ENCODE measurements around the gene CAPN9.
A peak's percentile ranks its signal among the peaks of the same experiment; 100 is the strongest.

The CAPN9 gene

DNA sequence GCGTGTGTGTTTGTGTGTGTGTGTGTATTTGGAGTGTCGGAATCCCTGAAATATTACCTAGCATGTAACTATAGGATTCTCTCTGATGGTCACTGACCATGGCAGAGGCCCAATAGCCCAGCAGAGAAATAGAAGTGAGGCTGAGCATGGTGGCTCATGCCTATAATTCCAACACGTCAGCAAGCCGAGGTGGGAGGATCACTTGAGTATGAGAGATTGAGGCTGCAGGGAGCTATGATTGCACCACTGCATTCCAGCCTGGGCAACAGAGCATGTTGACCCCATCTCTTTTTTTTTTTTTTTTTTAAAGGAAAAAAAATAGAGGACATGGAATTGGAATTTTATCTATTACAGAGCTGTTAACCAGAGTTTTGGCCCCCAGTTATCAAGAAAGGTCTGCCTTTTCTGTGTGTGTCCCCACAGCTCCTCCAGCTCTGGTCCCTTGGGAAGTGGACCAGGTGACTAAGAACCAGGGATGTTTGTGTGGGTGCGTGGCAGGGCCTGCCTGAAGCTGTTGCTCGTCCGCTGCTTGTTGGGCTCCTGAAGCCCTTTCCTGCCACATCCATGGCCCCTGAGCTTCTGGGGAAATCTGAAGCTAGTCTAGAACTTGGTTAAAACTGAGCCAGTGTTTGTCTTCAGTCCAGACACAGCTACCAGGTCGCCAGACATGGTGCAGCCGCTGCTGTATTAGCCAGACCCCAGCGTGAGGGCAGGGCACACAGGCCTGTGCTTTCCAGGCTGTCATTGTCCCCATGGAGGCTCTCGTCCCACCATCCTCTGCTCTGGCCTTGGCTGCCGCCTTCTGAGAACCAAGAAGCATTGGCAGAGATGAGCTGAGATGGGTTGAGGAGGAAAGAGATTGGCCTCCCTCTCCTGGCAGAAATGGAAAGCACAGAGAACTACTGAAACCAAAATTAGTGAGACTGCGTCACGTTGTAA, 25.5 kb downstream of the CAPN9 start:
- DNase-seq: peak; percentile 69 to 94

DNA sequence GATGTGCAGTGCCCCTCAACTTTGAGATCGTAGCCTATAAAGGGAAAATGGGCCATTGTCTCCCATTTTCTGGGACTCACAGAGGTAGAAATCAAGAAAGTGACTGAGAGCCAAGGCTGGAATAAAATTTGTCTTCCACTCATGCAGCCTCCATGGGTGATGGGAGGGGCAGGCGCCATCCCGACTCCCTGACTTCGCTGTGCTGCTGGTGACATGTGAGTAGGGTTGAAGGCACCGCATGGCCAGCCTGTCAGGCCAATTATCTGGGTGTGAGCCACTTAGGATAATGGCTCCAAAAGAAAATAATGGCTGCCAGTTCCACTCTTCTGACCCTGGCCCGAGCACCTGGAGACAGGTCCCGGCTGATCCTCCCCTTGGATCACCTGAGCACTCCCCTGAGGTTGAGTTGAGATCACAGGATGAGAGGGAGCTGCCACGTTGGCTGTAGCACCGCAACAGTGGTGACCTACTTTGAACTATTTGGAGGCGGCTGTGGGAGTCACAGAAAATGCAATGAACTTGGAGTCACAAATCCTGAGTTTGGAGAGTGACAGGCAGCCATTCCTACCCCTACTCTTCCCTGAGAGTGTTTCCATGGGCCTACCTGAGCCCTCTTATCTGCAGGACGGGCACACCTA, 26.3 kb downstream of the CAPN9 start:
- no peak for DNase-seq

DNA sequence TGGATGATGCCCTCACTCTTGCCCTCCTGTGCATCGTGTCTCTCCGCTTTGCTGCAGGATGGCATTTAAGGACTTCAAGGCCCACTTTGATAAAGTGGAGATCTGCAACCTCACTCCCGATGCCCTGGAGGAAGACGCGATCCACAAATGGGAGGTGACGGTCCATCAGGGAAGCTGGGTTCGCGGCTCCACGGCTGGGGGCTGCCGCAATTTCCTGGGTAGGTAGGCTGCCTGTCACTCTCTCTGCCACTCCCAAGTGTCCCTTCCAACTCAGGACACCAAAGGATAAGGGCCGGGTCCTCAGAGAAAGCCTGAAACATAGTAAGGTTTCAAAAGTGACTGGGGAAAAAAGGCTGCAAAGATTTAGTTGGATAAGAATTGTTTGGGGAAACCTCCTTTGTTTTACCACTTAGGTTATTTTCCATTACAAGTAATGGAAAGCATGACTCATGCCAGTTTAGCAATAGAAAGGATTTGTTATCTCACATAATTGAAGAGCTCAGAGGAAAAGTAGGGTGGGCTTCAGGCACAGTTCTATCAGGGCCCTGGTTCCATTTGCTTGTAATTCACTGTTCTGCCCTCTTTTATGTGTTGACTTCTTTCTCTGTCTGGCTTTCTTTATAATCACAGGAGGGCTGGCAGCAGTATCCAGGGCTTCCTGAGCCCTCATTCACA, 31.9 kb downstream of the CAPN9 start:
- DNase-seq: no peak

DNA sequence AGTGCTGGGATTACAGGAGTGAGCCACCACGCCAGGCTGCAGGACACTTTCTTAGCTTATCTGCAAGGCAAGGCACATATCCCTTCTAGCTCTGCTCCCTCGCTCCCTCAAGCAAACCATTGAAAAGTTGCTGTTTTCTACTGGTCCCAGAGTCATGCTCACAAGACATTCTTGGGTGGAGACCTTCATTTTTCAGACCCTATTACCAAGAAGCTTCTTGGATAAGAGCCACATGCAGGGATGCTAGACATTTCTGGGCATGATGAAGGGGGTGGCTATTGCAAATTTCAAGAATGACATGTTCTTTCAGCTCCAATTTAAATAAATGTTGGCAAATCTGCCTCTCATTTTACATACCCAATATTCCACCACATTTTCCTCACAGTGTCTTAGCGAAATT, 33.9 kb downstream of the CAPN9 start:
- no peak for DNase-seq

DNA sequence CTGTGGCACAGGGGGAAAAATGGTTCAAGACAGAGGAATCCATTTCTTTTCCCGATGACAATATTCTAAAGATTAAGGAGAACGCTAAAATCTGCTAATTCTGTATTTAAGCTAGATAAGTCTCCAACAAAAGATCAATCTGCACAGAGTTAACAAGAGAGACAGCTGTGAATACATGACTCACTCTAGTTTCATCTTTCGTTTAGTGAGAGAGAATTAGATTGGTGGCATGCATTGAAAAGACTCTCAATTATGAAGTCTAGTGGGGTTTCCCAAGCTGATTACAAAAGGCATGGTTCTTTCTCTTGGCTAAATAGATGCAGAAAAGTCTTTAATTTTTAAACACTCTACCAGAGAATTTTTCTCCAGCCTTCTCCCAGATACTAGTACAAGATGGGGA, 34.4 kb downstream of the CAPN9 start:
- peak in 1 of 2 donors; percentile 27 for DNase-seq

DNA sequence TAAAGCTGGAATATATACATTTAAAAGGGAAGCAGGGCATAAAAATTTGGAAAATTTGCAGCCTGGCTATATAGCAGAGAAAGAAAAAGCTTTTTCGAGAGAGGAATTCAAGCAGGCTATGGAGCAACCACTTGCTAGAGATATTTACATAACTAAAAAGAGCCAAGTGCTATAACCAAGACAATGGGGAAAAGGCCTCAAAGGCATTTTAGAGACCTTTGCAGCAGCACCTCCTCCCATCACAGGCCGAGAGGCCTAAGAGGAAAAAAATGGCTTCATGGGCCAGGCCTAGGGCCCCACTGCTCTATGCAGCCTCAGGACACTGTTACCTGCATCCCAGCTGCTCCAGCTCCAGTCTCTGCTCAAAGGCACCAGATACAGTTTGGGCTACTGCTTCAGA, 37.0 kb downstream of the CAPN9 start:
- DNase-seq: no peak

DNA sequence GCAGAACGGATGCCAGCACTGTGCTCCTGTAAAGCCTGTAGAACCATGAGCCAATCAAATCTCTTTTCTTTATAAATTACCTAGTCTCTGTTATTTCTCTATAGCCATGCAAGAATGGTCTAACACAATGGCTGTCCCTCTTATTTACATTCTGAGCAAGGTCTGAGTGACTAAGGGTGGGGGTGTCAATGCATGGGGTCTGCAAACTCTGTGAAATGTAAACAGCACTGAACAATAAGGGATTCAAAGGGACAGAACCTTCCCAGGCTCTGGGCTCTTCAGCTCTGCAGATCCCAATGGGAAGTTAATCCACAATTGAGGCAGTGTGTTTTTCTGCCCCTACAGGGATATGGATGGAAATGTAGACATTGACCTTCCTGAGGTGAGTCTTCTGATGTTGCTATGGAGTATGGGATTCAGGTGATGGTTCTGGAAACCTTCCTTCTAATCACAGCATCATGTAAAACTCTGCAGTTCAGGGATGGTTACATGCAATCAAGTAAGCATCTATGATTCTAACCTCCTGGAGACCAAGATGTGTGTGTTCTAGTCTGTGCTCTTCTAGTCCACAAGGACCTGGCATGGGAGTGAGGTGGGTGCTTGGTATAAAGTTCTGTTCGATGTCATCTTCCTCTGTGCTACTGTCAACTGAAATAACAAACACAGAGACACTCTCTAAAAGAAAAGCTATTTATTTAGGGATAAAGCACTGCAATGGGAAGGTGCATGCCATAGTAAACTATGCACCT, 38.6 kb downstream of the CAPN9 start:
- DNase-seq: no peak

DNA sequence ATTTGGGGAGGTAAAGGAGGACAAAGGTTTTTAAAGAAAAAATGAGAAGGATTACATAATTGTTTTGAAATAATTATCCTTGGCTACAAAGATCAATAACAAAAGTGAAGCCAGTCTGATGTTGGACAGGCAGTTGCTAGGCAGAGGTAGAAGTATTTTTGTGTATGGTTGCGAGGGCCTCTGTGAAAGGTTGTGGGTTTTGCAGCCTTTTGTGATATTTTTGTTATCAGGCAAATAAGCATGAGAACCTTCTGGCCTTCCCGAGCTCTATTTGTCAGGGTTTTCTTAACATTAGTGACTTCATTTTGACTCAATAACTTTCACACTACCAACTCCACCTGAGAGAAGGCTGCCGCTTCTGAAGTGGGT, 39.2 kb downstream of the CAPN9 start:
- no peak for DNase-seq

DNA sequence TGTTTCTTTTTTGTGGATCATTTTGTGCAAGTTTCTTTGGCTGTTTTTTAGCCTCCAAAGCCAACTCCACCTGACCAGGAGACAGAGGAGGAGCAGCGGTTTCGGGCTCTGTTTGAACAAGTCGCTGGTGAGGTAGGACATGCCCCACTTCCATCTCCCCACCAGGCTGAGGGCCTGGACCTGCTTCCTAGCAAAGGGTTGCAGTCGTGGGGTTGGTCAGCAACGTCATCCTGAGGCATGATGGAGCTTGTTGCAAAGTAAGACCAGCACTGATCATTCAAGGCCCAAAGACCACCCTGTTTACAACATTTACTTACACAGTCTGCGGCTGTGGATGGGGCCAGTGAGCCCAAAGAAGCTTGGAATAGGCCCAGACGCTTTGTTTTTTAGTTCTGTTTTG, 40.3 kb downstream of the CAPN9 start:
- no peak for DNase-seq

DNA sequence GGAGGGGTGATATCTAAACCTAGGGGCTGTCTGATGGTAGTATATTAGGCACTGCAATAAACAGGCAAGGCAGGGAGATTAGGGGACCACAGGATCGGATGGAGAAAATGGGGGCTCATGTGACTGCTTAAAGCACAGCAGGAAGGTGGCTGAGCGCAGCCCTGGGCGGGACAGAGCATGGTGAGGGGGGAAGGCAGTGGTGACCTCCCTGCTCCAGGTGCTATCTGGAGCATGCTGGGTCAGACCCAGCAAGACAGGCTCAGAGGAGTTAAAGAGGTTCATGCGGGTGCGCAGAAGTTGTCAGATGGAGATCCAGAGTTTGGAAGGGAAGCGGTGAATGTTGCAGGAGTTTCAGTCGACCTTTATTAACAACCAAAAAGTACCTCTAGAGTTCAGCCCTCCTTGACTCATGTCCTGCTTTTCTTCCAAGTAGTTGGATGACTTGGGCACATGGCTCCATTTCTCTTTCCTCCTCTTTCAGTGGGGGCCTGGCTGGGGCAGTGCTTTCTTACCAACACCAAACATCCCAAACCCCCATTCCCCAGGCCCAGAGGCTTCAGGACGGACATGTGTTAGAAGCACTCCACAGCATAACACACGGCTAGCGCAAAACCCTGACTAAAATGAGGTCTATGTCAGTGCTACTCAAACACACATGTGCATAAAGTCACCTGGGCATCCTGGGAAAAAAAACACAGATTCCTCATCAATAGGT, 41.5 kb downstream of the CAPN9 start:
- no peak for DNase-seq

DNA sequence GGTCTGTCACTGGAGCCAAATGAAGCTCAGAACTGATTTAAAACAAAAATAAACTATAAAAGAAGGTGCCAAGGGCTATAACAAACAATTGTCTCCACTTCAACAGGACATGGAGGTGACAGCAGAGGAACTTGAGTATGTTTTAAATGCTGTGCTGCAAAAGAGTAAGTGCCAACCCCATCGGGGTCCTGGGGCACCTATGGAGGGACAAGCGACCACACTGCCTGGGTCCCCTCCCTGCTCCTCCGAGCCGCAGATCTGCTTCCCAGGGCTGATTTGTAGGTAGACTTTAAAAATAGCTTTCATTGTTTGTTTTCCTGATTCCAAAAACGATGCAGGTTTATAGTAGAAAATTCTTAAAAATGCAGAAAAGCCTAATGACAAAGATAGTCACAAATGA, 42.8 kb downstream of the CAPN9 start:
- DNase-seq: no peak

DNA sequence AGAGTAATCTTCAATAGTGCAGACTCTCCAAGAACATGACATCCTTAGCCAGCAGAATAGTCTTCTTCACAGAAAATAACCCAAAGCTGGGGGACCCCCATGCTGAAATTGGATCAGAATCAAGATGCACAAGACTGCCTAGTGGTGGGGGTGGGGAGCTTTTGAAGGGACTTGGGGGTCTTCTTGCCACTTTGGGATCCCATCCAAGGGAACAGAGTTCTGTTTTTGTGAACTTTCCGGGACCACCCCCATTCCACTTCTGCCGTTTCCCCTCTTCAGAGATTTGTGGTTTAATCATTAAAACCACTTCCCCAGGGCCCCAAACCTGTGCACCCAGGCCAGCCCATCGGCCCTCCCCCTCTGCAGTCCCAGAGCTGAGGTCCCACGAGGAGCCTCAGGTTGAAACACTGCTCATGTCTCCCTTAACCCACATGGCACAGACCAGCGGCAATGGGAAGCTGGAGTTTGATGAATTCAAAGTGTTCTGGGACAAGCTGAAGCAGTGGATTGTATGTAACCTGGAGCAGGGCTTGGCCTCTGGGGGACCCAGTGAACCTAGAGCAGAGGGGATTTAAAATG, 44.9 kb downstream of the CAPN9 start:
- DNase-seq: no peak

DNA sequence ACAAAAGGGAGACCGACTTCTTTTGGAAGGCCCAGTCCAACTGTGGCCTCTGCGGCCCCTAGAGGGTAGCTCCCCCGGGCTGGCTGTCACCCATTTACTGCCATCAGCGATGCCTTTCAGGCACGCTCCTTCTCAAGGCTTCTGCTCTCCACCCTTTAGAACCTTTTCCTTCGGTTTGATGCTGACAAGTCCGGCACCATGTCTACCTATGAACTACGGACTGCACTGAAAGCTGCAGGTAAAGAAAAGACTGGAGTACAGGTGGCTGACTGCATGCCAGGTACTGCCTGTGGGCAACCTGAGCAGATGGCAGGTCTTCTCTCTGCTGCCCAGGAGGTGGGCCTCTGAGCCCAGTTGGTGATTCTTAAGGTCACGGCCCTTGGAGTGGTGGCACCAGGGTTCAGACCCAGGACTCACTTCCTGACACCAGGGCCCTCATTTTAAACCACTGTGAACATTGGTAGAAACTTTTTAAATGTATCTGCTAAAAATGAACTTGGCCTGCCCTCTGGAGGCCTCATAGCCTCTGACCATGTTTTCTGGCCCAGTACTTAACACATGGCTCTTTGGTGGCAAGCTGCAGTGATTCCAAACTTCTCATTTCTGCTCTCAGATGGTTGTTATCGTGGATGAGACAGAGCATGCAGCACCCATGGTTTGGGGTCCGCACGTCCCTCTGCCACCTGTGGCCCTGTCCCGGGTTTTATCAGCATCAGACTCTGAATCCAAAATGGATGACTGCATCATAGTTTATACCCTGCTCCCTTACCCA, 45.7 kb downstream of the CAPN9 start:
- DNase-seq: no peak

DNA sequence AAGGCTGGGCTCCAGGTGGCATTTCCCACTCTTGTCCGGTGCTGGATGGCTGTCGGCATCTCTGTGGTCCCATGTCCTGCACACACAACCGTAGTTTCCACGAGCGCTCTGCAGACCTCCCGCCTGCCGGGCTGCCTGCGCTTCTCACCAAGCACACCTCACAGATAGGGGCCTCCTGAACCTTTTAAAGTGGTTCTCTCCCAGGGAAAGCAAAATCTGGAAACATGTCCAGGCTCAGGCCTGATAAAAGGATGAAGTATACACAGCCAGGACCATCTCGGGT, 46.2 kb downstream of the CAPN9 start:
- no peak for DNase-seq

DNA sequence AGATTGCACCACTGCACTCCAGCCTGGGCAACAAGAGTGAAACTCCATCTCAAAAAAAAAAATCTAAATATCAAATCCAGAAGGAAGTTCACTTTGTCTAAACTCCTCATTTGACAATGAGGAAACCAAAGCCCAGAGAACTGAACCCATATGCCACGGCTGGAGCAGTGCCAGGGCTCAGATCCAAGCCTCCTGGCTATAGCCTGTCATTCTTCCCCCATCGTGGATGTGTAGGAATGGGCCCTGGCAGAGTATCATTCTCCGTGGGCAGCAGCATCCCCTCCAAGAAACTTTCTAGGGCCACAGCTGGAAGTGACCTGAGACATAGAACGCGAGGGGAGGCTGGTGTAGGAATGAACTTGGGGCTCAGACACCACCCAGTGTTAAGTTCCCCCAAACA, 47.2 kb downstream of the CAPN9 start:
- DNase-seq: no peak

DNA sequence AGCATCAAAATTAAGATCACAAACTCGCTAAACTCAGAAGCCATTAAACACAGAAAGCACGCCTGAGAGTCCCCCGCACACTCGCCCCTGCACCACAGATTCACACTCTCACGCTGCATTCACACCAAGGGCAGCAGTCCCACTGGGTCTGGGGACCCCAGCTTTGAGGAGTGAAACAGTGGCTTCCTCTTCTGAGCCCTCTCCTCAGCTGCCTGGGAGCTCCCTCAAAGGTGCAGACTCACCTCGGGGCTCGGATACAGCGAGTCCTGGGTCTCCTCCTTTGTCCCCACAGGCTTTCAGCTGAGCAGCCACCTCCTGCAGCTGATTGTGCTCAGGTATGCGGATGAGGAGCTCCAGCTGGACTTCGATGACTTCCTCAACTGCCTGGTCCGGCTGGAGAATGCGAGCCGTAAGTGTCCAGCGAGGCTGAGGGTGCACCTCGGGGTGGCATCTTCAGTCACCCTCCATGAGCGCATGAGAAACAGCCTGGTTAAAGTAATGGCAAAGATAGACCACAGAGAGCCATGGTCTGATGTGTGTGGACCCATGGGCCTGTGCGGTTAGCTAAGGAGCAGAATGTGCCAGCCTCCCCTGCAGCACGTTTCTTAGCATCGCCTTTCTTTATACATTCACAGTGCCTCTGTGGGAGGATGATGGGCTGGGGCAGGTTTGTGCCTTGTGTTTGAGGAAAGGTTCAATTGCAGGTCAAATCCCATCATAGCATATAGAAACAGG, 47.9 kb downstream of the CAPN9 start:
- DNase-seq: no peak

DNA sequence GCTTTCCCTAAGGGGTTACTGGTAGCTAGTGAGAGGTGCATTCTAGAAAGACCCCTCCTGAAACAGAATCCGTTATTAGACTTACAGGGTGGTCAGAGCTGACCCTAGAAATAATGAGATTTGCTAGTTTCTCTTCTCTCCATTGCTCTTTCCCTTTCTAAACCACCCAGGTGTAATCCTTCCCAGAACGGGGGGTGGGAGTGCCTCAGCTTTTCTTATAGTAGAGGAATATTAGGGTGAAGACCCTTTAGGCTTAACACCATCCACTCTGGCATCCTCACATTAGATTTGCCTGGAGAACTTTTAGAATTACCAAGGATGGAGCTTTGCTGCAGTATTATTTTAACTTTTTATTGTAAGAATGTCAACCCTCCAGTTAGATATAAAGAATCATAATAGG, 49.4 kb downstream of the CAPN9 start:
- DNase-seq: no peak

DNA sequence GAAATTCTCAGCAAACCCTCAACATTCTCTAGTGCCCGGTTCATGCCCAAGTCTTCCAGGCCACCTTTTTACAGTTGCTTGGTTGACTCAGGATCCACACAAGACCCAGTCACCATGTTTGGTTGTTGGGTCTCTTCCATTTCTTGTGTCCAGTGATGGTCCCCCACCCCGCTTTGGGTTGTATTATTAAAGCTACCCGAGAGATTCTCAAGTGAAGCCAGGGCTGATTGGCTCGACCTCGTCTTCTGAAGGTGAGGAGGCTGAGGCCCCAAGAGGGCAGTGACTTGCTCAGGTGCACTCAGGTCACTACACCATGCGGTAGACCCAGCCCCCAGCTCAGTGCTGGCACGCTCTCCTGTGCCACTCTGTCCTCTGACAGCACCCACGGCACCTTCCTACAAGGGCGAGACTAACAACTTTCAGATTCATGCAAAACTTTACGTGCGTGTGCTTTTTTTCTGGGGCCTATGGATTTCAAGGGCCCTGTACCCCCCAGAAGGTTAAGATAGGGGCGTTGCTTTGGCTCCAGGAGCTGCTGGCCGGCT, 50.3 kb downstream of the CAPN9 start:
- DNase-seq: no peak

DNA sequence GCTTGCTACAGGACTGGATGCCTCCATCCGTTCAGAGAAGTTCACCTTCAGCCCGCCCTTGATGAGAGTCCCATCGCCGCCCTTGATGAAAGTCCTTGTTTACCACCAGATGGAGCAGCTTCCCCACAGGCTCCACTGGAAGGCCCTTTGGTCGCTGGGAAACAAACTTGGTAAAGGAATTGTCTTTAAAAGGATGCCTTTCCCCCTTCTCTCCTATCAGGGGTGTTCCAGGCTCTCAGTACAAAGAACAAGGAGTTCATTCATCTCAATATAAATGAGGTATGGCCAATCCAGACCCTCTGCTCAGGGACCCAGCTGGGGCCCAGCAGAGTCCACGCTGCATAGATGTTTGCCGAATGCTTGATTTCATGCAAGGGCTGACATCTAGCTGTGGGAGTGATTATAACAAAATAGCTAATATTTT, 50.8 kb downstream of the CAPN9 start:
- DNase-seq: peak; percentile 61 to 87

DNA sequence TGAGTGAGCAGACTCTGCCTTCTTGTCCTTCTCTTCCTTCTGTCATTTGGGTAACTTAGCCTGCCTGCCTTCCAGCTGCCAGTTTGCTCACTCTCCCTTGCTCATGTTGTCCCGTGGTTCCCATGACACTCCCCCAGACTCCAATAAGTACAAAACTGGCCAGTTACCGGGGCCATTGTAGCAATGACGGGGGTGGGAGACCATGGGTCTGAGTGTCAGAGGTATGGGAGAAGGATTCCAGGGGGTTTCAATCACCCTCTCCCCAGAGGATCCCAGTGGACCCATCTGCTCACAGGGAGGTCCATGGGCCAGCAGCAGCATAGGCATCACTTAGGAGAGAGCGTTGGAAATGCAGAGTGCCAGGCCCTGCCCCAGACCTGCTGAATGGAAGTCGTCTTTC, 51.3 kb downstream of the CAPN9 start:
- DNase-seq: no peak

Data from hippocampal formation (tissue), 2 donors.